ENCODE results near the gene B4GALT1. TPM values are rescaled to one million over a fixed set of nuclear protein-coding genes. Genes with fewer than 3 reads are reported as not detected.

The B4GALT1 gene
- total RNA-seq, 1 experiment from 2014 or later = 31.4 TPM

DNA sequence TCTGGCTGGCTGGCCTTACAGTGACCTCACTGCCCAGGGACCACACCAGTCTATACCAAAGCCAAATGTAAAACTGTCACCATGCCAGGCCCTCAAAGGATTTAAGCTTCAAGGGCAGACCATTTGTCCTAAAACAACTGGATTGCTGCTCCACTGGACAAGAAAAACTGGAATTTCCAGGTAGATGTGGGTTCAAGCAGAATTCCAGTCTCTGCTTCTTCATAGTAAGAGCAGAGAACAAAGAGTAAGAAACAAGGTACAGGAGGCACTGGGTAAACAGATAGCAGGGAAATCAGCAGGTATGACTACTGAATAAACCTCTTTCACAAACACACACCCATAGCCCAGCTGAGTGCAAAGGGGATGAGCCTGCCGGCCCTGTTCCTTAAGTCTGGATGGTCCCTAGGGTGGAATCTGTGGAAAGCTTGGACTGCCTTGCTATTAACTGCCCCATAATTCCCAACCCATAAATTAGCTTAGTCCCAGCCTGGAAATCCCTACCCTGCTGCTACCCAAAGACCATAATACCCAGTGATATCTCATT lies 5.5 kb downstream of the B4GALT1 start:
- Histone ChIP-seq H2AFZ (ENCODE audit: low read depth, low read length, poor library complexity, severe bottlenecking) (no peak overlapping the region), H3K36me3 (ENCODE audit: control insufficient read depth in 1 of 2, insufficient read depth in 2 of 2, low read length in 2 of 2) (no peaks in the 10 kb centered on the region), H4K20me1 (ENCODE audit: insufficient read depth) (no peaks in the 10 kb centered on the region), H3K9me2 (ENCODE audit: insufficient read depth) (no peaks in the 10 kb centered on the region), H3K79me2 (ENCODE audit: insufficient read depth, low read length) (peaks cover 83% of the 10 kb centered on the region), H3K4me1 (ENCODE audit: control insufficient read depth in 1 of 2, insufficient read depth in 2 of 2, low read length in 2 of 2) (peaks cover 74 to 95% of the 10 kb centered on the region in 2 experiments), H3K27ac (ENCODE audit: low read depth, low read length) (peak overlapping the region; percentile 87), H3K4me2 (ENCODE audit: low read length) (peak overlapping the region; percentile 87), H3K9ac (ENCODE audit: low read length) (peak overlapping the region; percentile 63), H3K9me3 (ENCODE audit: control insufficient read depth in 1 of 2, insufficient read depth in 1 of 2, low read depth in 1 of 2, low read length in 2 of 2) (no peaks in the 10 kb centered on the region), H3K4me3 (replicated peaks in 1 of 2; ENCODE audit: low read depth in 1 of 2, low read length in 2 of 2) (peak overlapping the region; percentile 18 to 53), H3K27me3 (ENCODE audit: insufficient read depth, low read length) (no peaks in the 10 kb centered on the region)
- DNase-seq (ENCODE audit: low read depth, low spot score) (peak; percentile 78), ATAC-seq (peak; percentile 48)
- CTCF ChIA-PET = interaction anchor here (2.5 kb wide), 1 partner anchor 8 kb away, joined by 13 read pairs; no protein-coding TSS in a partner anchor
- intact Hi-C loops (cut with micrococcal nuclease) = no loop called here
- POLR2A ChIA-PET = interaction anchor here (1.1 to 3.5 kb wide), 3 partner anchors 10 to 136 kb away, joined by 3 to 14 read pairs (median 11); partner anchors contain the start of genes DNAJA1 and SMU1
- BruUV-seq (replicated peaks) = no TSS peak
- RAD21 ChIA-PET (ENCODE audit: low non-redundant PET in 1 of 2, low total read pairs in 2 of 2, uncharacterized antibody in 2 of 2, unreplicated experiment in 2 of 2) = interaction anchor here (1.5 to 1.6 kb wide), 2 partner anchors 10 to 64 kb away, joined by 3 to 5 read pairs; no protein-coding TSS in a partner anchor
- peak; percentile 67 for TF ChIP-seq YY1 (IDR thresholded peaks at IDR 0.05; ENCODE audit: extremely low read depth, insufficient replicate concordance, low read depth, low read length)
- no peak for TF ChIP-seq FOSL1 (IDR thresholded peaks at IDR 0.05; ENCODE audit: low read depth)
- TF ChIP-seq ZNF274 (IDR thresholded peaks at IDR 0.05; ENCODE audit: low read depth, low read length) = no peak
- TF ChIP-seq, protein P1, sequence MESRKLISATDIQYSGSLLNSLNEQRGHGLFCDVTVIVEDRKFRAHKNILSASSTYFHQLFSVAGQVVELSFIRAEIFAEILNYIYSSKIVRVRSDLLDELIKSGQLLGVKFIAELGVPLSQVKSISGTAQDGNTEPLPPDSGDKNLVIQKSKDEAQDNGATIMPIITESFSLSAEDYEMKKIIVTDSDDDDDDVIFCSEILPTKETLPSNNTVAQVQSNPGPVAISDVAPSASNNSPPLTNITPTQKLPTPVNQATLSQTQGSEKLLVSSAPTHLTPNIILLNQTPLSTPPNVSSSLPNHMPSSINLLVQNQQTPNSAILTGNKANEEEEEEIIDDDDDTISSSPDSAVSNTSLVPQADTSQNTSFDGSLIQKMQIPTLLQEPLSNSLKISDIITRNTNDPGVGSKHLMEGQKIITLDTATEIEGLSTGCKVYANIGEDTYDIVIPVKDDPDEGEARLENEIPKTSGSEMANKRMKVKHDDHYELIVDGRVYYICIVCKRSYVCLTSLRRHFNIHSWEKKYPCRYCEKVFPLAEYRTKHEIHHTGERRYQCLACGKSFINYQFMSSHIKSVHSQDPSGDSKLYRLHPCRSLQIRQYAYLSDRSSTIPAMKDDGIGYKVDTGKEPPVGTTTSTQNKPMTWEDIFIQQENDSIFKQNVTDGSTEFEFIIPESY (IDR thresholded peaks at IDR 0.05; ENCODE audit: extremely low read depth, insufficient replicate concordance, low read length) = no peak
- no peak for TF ChIP-seq CEBPB (IDR thresholded peaks at IDR 0.05; ENCODE audit: low read depth)
- TF ChIP-seq POLR2A (IDR thresholded peaks at IDR 0.05; ENCODE audit: borderline replicate concordance, extremely low read depth, insufficient read depth, insufficient read length) = no peak
- peak; percentile 49 for TF ChIP-seq POLR2AphosphoS5 (IDR thresholded peaks at IDR 0.05; ENCODE audit: low read depth, low read length)

Measured in HCT116 (cell line).